Measurements from ENCODE around the gene OXT.
"Not testable (repeated sequence)": the region's sequence is repeated elsewhere in the genome, so short reads cannot be mapped to it uniquely, and the experiment has no call there.

OXT gene

DNA sequence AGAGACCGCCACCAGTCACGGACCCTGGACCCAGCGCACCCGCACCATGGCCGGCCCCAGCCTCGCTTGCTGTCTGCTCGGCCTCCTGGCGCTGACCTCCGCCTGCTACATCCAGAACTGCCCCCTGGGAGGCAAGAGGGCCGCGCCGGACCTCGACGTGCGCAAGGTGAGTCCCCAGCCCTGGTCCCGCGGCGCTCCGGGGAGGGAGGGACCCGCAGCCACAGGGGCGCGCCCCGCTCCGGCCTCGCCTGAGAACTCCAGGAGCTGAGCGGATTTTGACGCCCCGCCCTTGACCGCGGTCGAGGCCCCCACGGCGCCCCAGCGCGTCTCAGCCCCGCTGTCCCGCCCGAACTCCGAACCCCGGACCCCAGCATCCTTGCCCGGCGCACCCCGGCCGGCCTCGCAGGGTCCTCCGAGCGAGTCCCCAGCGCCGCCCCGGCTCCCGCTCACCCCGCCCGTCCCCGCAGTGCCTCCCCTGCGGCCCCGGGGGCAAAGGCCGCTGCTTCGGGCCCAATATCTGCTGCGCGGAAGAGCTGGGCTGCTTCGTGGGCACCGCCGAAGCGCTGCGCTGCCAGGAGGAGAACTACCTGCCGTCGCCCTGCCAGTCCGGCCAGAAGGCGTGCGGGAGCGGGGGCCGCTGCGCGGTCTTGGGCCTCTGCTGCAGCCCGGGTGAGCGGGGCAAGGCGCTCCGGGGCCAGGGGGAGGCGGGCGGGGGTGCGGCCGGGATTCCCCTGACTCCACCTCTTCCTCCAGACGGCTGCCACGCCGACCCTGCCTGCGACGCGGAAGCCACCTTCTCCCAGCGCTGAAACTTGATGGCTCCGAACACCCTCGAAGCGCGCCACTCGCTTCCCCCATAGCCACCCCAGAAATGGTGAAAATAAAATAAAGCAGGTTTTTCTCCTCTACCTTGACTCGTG lies at the start of gene OXT:
OXT (plus strand) TSS at position 11 of the 920 bp plus-strand sequence; CDS start at position 47, 36 bp downstream.
- DNase-seq (ENCODE audit: low read depth), result no peak

GRCh38 chr20:3021777-3022176 lies 49.6 kb upstream of the OXT start:
- no peak for DNase-seq (ENCODE audit: low read depth)

DNA sequence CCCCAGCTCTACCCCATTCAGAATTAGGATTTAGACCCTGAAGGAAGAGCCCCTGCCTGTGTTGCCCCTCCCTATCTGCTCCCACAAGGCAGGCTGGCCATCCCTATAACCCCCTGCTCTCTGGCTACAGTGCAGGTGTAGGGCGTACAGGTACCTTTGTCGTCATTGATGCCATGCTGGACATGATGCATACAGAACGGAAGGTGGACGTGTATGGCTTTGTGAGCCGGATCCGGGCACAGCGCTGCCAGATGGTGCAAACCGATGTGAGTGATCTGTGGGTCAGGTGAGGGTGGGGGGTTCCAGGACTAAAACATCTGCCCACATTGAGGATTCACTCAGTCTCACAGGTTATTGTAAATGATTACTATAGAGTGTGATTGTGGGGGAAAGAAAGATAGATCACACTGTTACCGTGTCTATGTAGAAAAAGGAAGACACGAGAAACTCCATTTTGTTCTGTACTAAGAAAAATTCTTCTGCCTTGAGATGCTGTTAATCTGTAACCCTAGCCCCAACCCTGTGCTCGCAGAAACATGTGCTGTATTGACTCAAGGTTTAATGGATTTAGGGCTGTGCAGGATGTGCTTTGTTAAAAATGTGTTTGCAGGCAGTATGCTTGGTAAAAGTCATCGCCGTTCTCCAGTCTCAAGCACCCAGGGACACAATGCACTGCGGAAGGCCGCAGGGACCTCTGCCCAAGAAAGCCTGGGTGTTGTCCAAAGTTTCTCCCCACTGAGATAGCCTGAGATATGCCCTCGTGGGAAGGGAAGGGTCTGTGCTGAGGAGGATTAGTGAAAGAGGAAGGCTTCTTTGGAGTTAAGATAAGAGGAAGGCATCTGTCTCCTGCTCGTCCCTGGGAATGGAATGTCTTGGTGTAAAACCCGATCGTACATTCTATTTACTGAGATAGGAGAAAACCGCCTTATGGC lies 48.6 kb upstream of the OXT start:
- DNase-seq (ENCODE audit: low read depth), result not testable (repeated sequence)

- DNase-seq (ENCODE audit: low read depth), result no peak
These were observed 43.4 kb upstream of the OXT start for GRCh38 chr20:3027987-3028386.

- no peak for DNase-seq (ENCODE audit: low read depth)
These were observed 39.8 kb upstream of the OXT start for GRCh38 chr20:3031524-3032147.

- DNase-seq (ENCODE audit: low read depth), result no peak
These were observed 38.8 kb upstream of the OXT start for GRCh38 chr20:3032624-3033023.

GRCh38 chr20:3037654-3038053 lies 33.8 kb upstream of the OXT start:
- DNase-seq (ENCODE audit: low read depth), result no peak

DNA sequence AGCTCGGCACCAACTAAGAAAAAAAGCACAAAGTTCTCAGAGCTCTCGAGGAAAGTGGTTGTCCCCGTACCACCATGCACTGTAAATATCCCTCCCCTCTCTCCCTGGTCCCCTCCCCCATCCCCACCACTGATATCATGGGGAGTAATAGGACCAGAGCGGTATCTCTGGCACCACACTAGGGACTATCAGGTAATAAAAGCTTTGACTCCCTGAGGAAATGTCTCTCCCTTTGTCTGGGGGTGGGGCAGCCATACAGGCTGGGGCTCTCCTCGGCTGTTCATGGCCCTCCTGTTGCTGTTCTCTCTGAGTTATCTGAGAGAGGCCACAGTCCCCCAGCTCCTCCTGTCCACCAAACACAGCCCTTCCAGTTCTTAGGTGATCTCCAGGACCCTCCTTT lies 33.0 kb upstream of the OXT start:
- no peak for DNase-seq (ENCODE audit: low read depth)

DNA sequence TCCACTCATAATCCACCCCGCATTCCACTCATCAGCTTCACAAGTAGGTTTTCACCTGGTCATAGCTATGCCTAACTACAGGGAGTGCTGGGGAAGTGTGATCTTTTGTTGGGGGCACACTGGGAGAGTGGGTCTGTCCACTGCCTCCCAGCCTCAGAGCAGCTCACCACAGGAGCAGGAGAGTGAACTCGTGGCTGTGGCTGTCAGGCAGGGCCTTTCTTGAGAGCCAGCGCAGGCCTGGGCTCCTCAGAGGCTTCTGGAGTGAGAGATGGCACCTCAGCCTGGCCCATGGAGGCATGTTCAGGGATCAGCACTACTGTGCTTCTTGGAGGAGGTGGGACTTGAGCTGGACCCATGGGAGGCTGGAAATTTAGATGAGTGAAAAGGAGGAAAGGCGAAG lies 32.0 kb upstream of the OXT start:
- DNase-seq (ENCODE audit: low read depth), result no peak

DNA sequence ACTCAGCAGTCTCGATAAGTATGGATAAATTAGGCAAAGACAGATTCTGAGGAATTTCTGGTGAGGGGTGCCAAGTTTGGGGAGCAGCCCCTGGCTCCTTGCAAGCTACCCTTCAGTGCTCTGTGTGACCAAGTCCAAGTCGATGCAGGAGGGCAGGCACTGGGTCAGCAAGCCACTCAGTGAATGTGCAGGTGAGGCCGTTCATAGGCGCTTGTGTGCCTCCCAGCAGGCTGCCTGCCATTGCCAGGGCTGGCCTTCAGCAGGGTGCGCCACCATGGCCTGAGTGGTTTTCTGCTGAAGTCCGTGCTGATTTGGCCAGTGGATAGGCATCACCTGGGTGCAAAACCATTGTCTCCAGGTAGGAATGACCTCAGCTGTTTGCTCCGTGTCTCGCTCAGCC lies 31.3 kb upstream of the OXT start:
- no peak for DNase-seq (ENCODE audit: low read depth)

GRCh38 chr20:3041854-3042409 lies 29.5 kb upstream of the OXT start:
- DNase-seq (ENCODE audit: low read depth), result no peak

- no peak for DNase-seq (ENCODE audit: low read depth)
These were observed 28.8 kb upstream of the OXT start for GRCh38 chr20:3042625-3043024.

GRCh38 chr20:3043322-3043721 lies 28.1 kb upstream of the OXT start, which contains the start of gene GNRH2:
Gene GNRH2 (plus strand): TSS chr20:3043622. CDS start chr20:3044415, 793 bp downstream.
- no peak for DNase-seq (ENCODE audit: low read depth)

- no peak for DNase-seq (ENCODE audit: low read depth)
These were observed 27.0 kb upstream of the OXT start for GRCh38 chr20:3044336-3044965.

- peak; percentile 59 for DNase-seq (ENCODE audit: low read depth)
These were observed 26.2 kb upstream of the OXT start for GRCh38 chr20:3045042-3045815.

DNA sequence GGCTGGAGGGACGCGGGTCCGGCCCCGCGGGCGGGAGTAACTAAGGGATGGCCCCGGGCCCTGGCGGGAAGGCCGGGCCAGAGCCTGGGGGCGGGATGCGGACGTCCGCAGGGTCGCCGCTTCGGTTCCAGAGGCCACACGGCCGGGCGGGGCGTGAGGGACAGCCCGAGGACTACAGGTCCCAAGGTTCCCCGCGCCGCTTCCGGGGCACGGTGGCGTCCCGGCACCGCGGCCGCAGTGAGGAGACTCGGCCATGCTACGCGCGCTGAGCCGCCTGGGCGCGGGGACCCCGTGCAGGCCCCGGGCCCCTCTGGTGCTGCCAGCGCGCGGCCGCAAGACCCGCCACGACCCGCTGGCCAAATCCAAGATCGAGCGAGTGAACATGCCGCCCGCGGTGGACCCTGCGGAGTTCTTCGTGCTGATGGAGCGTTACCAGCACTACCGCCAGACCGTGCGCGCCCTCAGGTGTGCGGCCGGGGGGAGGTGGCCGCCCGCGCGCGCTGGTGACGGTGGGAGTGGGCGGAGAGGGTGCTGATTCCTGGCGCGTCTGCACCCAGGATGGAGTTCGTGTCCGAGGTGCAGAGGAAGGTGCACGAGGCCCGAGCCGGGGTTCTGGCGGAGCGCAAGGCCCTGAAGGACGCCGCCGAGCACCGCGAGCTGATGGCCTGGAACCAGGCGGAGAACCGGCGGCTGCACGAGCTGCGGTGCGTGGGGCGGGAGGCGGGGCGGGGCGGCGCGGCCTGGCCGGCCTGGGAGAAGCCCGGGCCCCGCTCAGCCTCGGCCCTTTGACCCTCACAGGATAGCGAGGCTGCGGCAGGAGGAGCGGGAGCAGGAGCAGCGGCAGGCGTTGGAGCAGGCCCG lies 25.4 kb upstream of the OXT start, which contains the start of gene MRPS26:
MRPS26 (plus strand) TSS at position 237 of the 861 bp plus-strand sequence; CDS start at position 254, 17 bp downstream.
- peak; percentile 63 for DNase-seq (ENCODE audit: low read depth)

- DNase-seq (ENCODE audit: low read depth), result no peak
These were observed 24.6 kb upstream of the OXT start for GRCh38 chr20:3046677-3047462.
